ENCODE measurements around the gene SARS1. TPM values are rescaled to one million over a fixed set of nuclear protein-coding genes. Genes with fewer than 3 reads are reported as not detected.

The SARS1 gene
- total and polyA plus RNA-seq, 2 donors (not counting 1 experiment from before 2014, with no cell fraction given), result 59.1 to 115 TPM

GRCh38 chr1:109255097-109255651, 41.5 kb downstream of the SARS1 start:
- Histone ChIP-seq H3K27ac (ENCODE audit: low read length in 2 of 2) (no peak overlapping the region), H3K9me3 (ENCODE audit: control extremely low read depth in 1 of 3, control insufficient read depth in 2 of 3, insufficient read depth in 1 of 3, low read length in 2 of 3) (peaks cover 0 to 14% (median 0%) of the 10 kb centered on the region in 3 donors), H2AFZ (ENCODE audit: insufficient read depth, low read depth, low read length, poor library complexity, severe bottlenecking) (no peak overlapping the region), H4K20me1 (ENCODE audit: control insufficient read depth, insufficient read depth, low read length, poor library complexity, severe bottlenecking) (no peaks in the 10 kb centered on the region), H3K79me2 (ENCODE audit: control insufficient read depth, insufficient read depth, low read length) (no peaks in the 10 kb centered on the region), H3K9ac (ENCODE audit: low read length) (no peak overlapping the region), H3K4me3 (ENCODE audit: control extremely low read depth in 1 of 5, extremely low read depth in 1 of 5, insufficient read depth in 1 of 5, low read depth in 2 of 5, low read length in 4 of 5) (no peak overlapping the region), H3K36me3 (replicated peaks in 1 of 2; ENCODE audit: control extremely low read depth in 1 of 2, control insufficient read depth in 1 of 2, extremely low read depth in 1 of 2, insufficient read depth in 2 of 2, low read length in 1 of 2) (no peaks in the 10 kb centered on the region), H3K4me1 (ENCODE audit: control insufficient read depth in 2 of 2, insufficient read depth in 2 of 2, low read length in 2 of 2) (peaks cover 3 to 14% of the 10 kb centered on the region in 2 donors), H3K4me2 (replicated peaks; ENCODE audit: low read depth, low read length, poor library complexity, severe bottlenecking) (no peak overlapping the region), H3K27me3 (replicated peaks in 1 of 4; ENCODE audit: control extremely low read depth in 1 of 4, control insufficient read depth in 3 of 4, insufficient read depth in 4 of 4, low read length in 3 of 4) (peaks cover 0 to 10% (median 4%) of the 10 kb centered on the region in 4 experiments)
- Mint-ChIP-seq H3K4me3 (no peak overlapping the region), H3K4me1 (peaks cover 7% of the 10 kb centered on the region), H3K27me3 (peaks cover 4% of the 10 kb centered on the region), H3K9me3 (ENCODE audit: insufficient read depth) (no peaks in the 10 kb centered on the region), H3K27ac (no peak overlapping the region)
- no peak for ATAC-seq (ENCODE audit: low read depth)
- ChIA-PET POLR2A (no interaction called here), CTCF (no interaction called here)
- intact Hi-C loops (cut with micrococcal nuclease), result no loop called here
- WGBS (ENCODE audit: insufficient coverage), result 85% methylated on average over 14 of the region's 15 CpGs
- no peak for DNase-seq
- no peak for TF ChIP-seq EZH2 (IDR thresholded peaks at IDR 0.05; ENCODE audit: borderline replicate concordance, insufficient read depth, low read depth, low read length, poor library complexity, severe bottlenecking)
- TF ChIP-seq CTCF (IDR thresholded peaks at IDR 0.05), result no peak

- peaks cover 7% of the 10 kb centered on the region for H3K4me1 Mint-ChIP-seq
- no CpG with 5 or more reads among the region's 5 CpGs for WGBS (ENCODE audit: insufficient coverage)
- peaks cover 0 to 5% (median 2%) of the 10 kb centered on the region in 4 experiments for H3K27me3 ChIP-seq (replicated peaks in 1 of 4; ENCODE audit: control extremely low read depth in 1 of 4, control insufficient read depth in 3 of 4, insufficient read depth in 4 of 4, low read length in 3 of 4)
- H3K9me3 ChIP-seq (ENCODE audit: control extremely low read depth in 1 of 3, control insufficient read depth in 2 of 3, insufficient read depth in 1 of 3, low read length in 2 of 3), result peaks cover 0 to 12% (median 0%) of the 10 kb centered on the region in 3 donors
- no peak overlapping the region for H3K4me3 Mint-ChIP-seq
- ChIA-PET CTCF (no interaction called here), POLR2A (no interaction called here)
- ATAC-seq (ENCODE audit: low read depth), result no peak
- no peaks in the 10 kb centered on the region for H3K36me3 ChIP-seq (replicated peaks in 1 of 2; ENCODE audit: control extremely low read depth in 1 of 2, control insufficient read depth in 1 of 2, extremely low read depth in 1 of 2, insufficient read depth in 2 of 2, low read length in 1 of 2)
- DNase-seq, result no peak
- H3K27ac Mint-ChIP-seq, result no peak overlapping the region
- TF ChIP-seq CTCF (IDR thresholded peaks at IDR 0.05), result no peak
- no peak overlapping the region for H3K27ac ChIP-seq (ENCODE audit: low read length in 2 of 2)
- H3K9me3 Mint-ChIP-seq (ENCODE audit: insufficient read depth), result no peaks in the 10 kb centered on the region
- H2AFZ ChIP-seq (ENCODE audit: insufficient read depth, low read depth, low read length, poor library complexity, severe bottlenecking), result no peak overlapping the region
- peaks cover 0 to 11% of the 10 kb centered on the region in 2 donors for H3K4me1 ChIP-seq (ENCODE audit: control insufficient read depth in 2 of 2, insufficient read depth in 2 of 2, low read length in 2 of 2)
- H3K4me2 ChIP-seq (replicated peaks; ENCODE audit: low read depth, low read length, poor library complexity, severe bottlenecking), result no peak overlapping the region
- peaks cover 4% of the 10 kb centered on the region for H3K27me3 Mint-ChIP-seq
- no peak overlapping the region for H3K9ac ChIP-seq (ENCODE audit: low read length)
- no peak overlapping the region for H3K4me3 ChIP-seq (ENCODE audit: control extremely low read depth in 1 of 5, extremely low read depth in 1 of 5, insufficient read depth in 1 of 5, low read depth in 2 of 5, low read length in 4 of 5)
- H4K20me1 ChIP-seq (ENCODE audit: control insufficient read depth, insufficient read depth, low read length, poor library complexity, severe bottlenecking), result no peaks in the 10 kb centered on the region
- intact Hi-C loops (cut with micrococcal nuclease), result no loop called here
- H3K79me2 ChIP-seq (ENCODE audit: control insufficient read depth, insufficient read depth, low read length), result no peaks in the 10 kb centered on the region
Measured at GRCh38 chr1:109255678-109256077, 42.0 kb downstream of the SARS1 start.

All from B cell (primary cell).